OCI-LY1 (cell line): ENCODE measurements around the gene USH1C.

ENCODE experiments used
- EZH2 ChIP-seq: fragments of 200-600 bp; sonication (generic), shearing (Covaris generic); IDR thresholded peaks from 2 replicates; pipeline ENCODE4 v1.8.0; 2017; ENCODE audit warnings: borderline replicate concordance, mixed run types, mild to moderate bottlenecking, antibody characterized with exemption, low read length, moderate library complexity, mixed read lengths
- TF ChIP-seq, protein P1 (sequence below): fragments of 200-600 bp; sonication (generic), shearing (Covaris generic); IDR thresholded peaks from 2 replicates; pipeline ENCODE4 v1.5.1; 2017; ENCODE audit warnings: mild to moderate bottlenecking, antibody characterized with exemption, low read length, moderate library complexity, mixed read lengths

DNA sequence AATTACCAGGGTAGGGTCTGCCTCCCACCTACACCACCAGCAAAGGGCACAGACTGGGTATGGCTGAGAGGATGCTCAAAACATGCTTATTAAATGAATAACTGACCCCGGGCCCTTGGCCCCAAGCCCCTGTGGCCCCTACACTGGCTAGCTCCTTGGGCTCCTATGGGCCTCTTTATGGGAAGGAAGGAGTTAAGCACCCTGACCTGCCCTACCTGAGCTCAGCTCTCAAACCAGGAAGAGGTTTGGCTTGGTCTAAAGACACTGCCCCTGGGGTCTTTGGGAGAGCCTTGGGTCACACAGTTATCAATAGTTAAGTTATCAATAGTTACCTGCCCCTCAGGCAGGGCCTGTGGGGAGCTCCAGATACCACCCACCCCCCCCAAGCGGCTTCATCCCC, 1.2 kb downstream of the USH1C start:
- TF ChIP-seq, protein P1, sequence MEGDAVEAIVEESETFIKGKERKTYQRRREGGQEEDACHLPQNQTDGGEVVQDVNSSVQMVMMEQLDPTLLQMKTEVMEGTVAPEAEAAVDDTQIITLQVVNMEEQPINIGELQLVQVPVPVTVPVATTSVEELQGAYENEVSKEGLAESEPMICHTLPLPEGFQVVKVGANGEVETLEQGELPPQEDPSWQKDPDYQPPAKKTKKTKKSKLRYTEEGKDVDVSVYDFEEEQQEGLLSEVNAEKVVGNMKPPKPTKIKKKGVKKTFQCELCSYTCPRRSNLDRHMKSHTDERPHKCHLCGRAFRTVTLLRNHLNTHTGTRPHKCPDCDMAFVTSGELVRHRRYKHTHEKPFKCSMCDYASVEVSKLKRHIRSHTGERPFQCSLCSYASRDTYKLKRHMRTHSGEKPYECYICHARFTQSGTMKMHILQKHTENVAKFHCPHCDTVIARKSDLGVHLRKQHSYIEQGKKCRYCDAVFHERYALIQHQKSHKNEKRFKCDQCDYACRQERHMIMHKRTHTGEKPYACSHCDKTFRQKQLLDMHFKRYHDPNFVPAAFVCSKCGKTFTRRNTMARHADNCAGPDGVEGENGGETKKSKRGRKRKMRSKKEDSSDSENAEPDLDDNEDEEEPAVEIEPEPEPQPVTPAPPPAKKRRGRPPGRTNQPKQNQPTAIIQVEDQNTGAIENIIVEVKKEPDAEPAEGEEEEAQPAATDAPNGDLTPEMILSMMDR: no peak
- TF ChIP-seq EZH2: no peak
